ENCODE results near the gene AEBP2.

DNA sequence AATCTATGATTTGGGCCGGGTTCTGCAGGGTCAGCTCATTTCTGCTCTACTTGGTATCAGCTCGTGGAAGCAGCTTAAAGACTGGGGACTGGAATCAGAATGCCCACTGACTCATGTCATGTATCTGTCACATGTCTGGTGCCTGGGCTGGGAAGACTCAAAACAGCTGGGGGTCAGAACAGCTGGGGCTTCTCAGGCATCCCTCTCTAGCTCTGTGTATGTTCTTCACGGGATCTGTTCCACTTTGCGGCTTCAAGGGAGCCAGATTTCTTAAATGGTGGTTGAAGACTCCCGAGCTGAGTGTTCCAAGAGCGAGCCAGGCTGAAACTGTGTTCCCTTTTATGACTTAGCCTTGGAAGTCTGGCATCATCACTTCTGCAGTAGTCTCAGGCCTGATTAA, 11.9 kb downstream of the AEBP2 start:
- TF ChIP-seq EZH2 (IDR thresholded peaks at IDR 0.05; ENCODE audit: low read depth) (no peak), CTCF (conservative IDR thresholded peaks at IDR 0.05) (no peak)
